Fibroblast of mammary gland (primary cell): ENCODE results near the gene NR5A2.

ENCODE experiments used
- DNase-seq: peaks from one replicate; pipeline ENCODE4 v3.0.0-alpha.2; 2010; ENCODE audit warnings: low read depth
- H3K4me3 ChIP-seq: 2 replicates; pipeline ENCODE4 v1.5.1; 2011; ENCODE audit warnings: low read depth, mild to moderate bottlenecking, low read length, moderate library complexity; ENCODE audit not compliant: control insufficient read depth
- CTCF ChIP-seq: conservative IDR thresholded peaks from 2 replicates; pipeline ENCODE4 v1.5.1; 2011; ENCODE audit warnings: low read depth, low read length, inconsistent platforms; ENCODE audit not compliant: control insufficient read depth, insufficient read depth

The NR5A2 gene

DNA sequence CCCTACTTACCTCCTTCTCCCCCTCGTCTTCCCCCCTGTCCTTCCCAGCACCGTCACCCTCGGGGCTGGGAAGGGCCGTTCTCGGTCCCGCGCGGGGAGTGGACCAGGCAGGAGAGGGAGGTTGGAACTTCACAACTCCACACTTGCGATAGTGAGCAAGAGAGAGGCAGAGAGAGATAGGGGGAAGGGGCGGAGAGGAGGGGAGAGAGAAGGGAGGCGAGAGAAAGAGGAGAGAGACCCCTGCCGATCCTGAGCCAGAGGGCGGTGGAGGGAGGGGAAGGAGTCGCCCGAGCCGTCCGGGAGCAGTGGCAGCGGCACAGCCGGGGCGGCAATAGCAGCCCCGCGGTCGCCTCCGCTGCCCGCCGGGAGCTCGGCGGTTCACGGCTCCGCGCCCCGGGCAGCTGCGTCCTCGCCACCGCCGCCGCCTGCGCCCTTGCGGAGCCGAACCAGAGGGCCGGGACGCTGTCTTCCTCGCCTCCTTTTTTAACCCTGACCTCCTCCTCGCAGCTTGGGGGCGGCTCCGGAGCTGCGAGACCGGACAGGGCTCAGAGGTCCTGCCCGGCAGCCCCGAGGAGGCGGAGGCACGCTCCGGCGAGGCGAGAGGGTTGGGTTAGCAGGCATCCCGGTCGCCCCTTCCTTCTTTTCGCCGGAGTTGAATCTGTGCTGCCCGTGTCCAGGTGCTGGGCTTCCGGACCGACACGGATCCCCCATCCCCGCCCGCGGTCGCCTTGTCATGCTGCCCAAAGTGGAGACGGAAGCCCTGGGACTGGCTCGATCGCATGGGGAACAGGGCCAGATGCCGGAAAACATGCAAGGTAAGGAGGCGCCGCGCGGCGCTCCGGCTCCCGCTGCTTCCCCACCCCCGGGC is 11.7 kb downstream of the NR5A2 start:
- peak; percentile 7 for DNase-seq
- TF ChIP-seq CTCF, result no peak
- H3K4me3 ChIP-seq, result peak overlapping the region; percentile 31

- no peak overlapping the region for H3K4me3 ChIP-seq
- no peak for TF ChIP-seq CTCF
- DNase-seq, result no peak
Measured at GRCh38 chr1:200039849-200040474, 12.5 kb downstream of the NR5A2 start.

DNA sequence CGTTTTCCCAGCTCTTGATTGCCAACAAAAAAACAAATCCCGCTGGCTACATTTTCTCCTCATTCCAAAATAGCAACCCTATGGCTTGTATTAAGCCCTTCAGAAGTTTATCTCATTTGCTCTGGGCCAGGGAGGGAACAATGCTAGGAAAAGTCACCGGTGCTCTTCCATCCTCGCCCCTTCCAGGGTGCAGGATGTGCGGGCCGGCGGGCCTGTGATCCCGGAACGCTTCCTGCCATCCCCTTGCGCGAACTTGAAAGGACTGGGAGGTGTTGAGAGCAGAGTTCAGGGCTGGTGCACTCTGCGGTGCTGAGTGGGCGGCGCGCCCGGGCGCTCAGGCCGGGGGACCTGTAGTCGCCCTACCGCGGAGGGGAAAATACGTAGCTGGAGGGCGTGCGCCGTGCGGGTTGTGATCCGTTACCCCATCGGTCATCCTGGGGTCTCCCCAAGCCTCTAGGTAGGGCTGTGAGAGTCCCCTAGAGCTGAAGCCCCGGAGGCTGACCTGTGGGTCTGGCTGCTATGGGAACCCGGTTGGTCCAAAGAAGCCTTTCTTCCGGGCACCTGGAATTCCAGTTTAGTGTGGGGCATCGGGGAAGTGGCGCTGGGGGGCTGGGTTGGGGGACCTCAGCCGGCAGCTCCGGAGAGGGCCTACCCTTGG is 13.1 kb downstream of the NR5A2 start:
- no peak overlapping the region for H3K4me3 ChIP-seq
- DNase-seq, result no peak
- no peak for TF ChIP-seq CTCF

- DNase-seq, result no peak
- H3K4me3 ChIP-seq, result no peak overlapping the region
- no peak for TF ChIP-seq CTCF
Measured at GRCh38 chr1:200041337-200042118, 14.0 kb downstream of the NR5A2 start.

DNA sequence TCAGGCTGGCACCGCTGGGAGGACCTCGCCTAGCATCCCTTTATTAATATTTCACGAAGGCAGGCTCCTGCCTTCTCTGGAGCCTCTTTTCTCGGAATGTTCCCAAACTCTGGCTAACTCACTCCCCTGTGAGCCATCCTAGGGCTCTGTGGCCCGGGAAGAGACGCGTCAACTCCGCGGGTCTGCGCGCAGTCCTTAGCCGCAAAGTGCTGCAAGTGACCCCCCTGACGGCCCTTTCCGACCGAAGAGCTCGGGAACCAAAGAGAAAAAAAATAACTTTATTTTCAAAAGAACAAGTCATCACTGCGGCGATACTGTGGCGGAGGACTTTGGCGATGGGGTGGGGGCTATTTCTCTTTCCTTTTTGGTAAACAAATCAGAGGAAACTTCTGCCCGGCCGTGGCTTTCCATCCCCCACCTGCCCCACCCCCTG is 14.6 kb downstream of the NR5A2 start:
- no peak overlapping the region for H3K4me3 ChIP-seq
- no peak for DNase-seq
- TF ChIP-seq CTCF, result no peak
